22Rv1 (cell line): Measurements from ENCODE around the gene SLC26A2.

Source experiments
- ZFX ChIP-seq: fragments of 450-650 bp; IDR thresholded peaks from 2 replicates; pipeline ENCODE4 v1.6.1; 2017; ENCODE audit warnings: antibody characterized with exemption, borderline replicate concordance
- TF ChIP-seq, protein P1 (sequence below): fragments of 450-650 bp; IDR thresholded peaks from 2 replicates; pipeline ENCODE4 v1.5.1; 2017; ENCODE audit warnings: mild to moderate bottlenecking

DNA sequence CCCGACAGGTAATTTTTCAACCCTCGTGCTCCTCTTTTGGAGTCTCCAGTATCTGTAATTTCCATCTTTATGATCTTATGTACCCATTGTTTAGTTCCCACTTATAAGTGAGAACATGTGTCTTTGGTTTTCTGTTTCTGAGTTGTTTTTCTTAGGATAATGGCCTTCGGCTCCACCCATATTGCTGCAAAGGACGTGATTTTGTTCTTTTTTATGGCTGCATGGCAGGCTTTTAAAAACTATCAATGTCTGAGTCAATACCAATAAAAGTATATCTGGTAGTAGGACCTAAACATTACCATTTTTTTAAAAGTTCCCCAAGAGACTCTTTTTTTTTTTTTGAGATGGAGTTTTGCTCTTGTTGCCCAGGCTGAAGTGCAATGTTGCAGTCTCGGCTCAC lies 3.9 kb upstream of the SLC26A2 start:
- TF ChIP-seq, protein P1, sequence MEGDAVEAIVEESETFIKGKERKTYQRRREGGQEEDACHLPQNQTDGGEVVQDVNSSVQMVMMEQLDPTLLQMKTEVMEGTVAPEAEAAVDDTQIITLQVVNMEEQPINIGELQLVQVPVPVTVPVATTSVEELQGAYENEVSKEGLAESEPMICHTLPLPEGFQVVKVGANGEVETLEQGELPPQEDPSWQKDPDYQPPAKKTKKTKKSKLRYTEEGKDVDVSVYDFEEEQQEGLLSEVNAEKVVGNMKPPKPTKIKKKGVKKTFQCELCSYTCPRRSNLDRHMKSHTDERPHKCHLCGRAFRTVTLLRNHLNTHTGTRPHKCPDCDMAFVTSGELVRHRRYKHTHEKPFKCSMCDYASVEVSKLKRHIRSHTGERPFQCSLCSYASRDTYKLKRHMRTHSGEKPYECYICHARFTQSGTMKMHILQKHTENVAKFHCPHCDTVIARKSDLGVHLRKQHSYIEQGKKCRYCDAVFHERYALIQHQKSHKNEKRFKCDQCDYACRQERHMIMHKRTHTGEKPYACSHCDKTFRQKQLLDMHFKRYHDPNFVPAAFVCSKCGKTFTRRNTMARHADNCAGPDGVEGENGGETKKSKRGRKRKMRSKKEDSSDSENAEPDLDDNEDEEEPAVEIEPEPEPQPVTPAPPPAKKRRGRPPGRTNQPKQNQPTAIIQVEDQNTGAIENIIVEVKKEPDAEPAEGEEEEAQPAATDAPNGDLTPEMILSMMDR = no peak
- TF ChIP-seq ZFX = no peak
